Measurements from ENCODE around the gene EIF2B1. TPM values are rescaled to one million over a fixed set of nuclear protein-coding genes. Genes with fewer than 3 reads are reported as not detected.

Gene EIF2B1
- 10 to 100 TPM; 24.5 to 40.2 TPM for total RNA-seq
- polyA plus RNA-seq (ENCODE audit: insufficient read length in 2 of 2) = 10 to 100 TPM; 58.6 to 60.1 TPM
- long read RNA-seq, donor 1, transcript EIF2B1-201 (9 exons, 2,477 nt) = major isoform, 17 of 34 reads
- long read RNA-seq, donor 1, transcript EIF2B1-204 (5 exons, 1,768 nt) = minor isoform, 5 of 34 reads
- long read RNA-seq, donor 1, partial matches to known transcripts = 8 of 34 reads
- long read RNA-seq, donor 1, other reads (novel, unspliced or antisense) = 0 of 34 reads
- long read RNA-seq, donor 2, partial matches to known transcripts = 0 of 7 reads
- long read RNA-seq, donor 2, other reads (novel, unspliced or antisense) = 0 of 7 reads
- long read RNA-seq, donor 3, transcript EIF2B1-201 (9 exons, 2,477 nt) = major isoform, 5 of 6 reads
- long read RNA-seq, donor 3, partial matches to known transcripts = 0 of 6 reads
- long read RNA-seq, donor 3, other reads (novel, unspliced or antisense) = 0 of 6 reads
- long read RNA-seq, donor 4, transcript EIF2B1-201 (9 exons, 2,477 nt) = major isoform, 22 of 44 reads
- long read RNA-seq, donor 4, partial matches to known transcripts = 16 of 44 reads
- long read RNA-seq, donor 4, other reads (novel, unspliced or antisense) = 0 of 44 reads

GRCh38 chr12:123633379-123634141, at the start of gene EIF2B1, which contains the start of gene GTF2H3:
Gene EIF2B1 (minus strand): TSS chr12:123633686. CDS start chr12:123633557, 129 bp downstream.
Gene GTF2H3 (plus strand): TSS chr12:123633829. CDS start chr12:123633860, 31 bp downstream.
- H3K9me3 ChIP-seq (ENCODE audit: control insufficient read depth, insufficient read depth, low read length) = no peaks in the 10 kb centered on the region
- peak within 1 kb of the TSS; percentile 83 for H3K27ac ChIP-seq (ENCODE audit: low read depth, low read length)
- peaks cover 14% of the 10 kb centered on the region for H3K4me1 ChIP-seq (ENCODE audit: control insufficient read depth, insufficient read depth, low read length)
- no peaks in the 10 kb centered on the region for H3K27me3 ChIP-seq (ENCODE audit: control insufficient read depth, insufficient read depth, low read length)
- peak within 1 kb of the TSS; percentile 98 for H3K4me3 ChIP-seq (ENCODE audit: low read depth, low read length)
- H3K36me3 ChIP-seq (ENCODE audit: control insufficient read depth, insufficient read depth, low read length) = peaks cover 34% of the 10 kb centered on the region
- DNase-seq (ENCODE audit: low read depth in 4 of 6, low spot score in 6 of 6) = peak; percentile 93 to 99 (median 94)
- 0% methylated on average over 45 of the region's 52 CpGs for WGBS (ENCODE audit: insufficient coverage)

- DNase-seq (ENCODE audit: low read depth in 4 of 6, low spot score in 6 of 6) = no peak
- Histone ChIP-seq H3K4me1 (ENCODE audit: control insufficient read depth, insufficient read depth, low read length) (no peaks in the 10 kb centered on the region), H3K36me3 (ENCODE audit: control insufficient read depth, insufficient read depth, low read length) (peaks cover 42% of the 10 kb centered on the region), H3K4me3 (ENCODE audit: low read depth, low read length) (no peak overlapping the region), H3K27ac (ENCODE audit: low read depth, low read length) (no peak overlapping the region), H3K9me3 (ENCODE audit: control insufficient read depth, insufficient read depth, low read length) (no peaks in the 10 kb centered on the region), H3K27me3 (ENCODE audit: control insufficient read depth, insufficient read depth, low read length) (no peaks in the 10 kb centered on the region)
- no CpG with 5 or more reads among the region's 2 CpGs for WGBS (ENCODE audit: insufficient coverage)
Observed at GRCh38 chr12:123681605-123682004, 48.1 kb upstream of the EIF2B1 start.

DNA sequence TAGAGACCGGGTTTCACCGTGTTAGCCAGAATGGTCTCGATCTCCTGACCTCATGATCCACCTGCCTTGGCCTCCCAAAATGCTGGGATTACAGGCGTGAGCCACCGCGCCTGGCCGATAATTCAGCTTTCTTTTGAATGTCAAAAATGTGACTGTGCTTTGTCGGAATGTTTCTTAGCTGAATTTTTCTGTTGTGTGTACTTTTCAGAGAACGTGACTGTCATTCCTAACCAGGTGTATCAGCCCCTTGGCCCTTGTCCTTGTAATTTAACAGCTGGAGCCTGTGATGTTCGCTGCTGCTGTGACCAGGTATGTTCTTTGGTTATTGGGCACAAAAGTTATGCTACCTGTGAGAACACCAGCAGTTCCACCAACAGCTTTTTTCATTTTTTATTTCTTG, 45.5 kb upstream of the EIF2B1 start:
- Histone ChIP-seq H3K9me3 (ENCODE audit: control insufficient read depth, insufficient read depth, low read length) (no peaks in the 10 kb centered on the region), H3K36me3 (ENCODE audit: control insufficient read depth, insufficient read depth, low read length) (peaks cover 50% of the 10 kb centered on the region), H3K27ac (ENCODE audit: low read depth, low read length) (no peak overlapping the region), H3K4me1 (ENCODE audit: control insufficient read depth, insufficient read depth, low read length) (no peaks in the 10 kb centered on the region), H3K27me3 (ENCODE audit: control insufficient read depth, insufficient read depth, low read length) (no peaks in the 10 kb centered on the region), H3K4me3 (ENCODE audit: low read depth, low read length) (no peak overlapping the region)
- WGBS (ENCODE audit: insufficient coverage) = 95% methylated on average over 9 of the region's 10 CpGs
- DNase-seq (ENCODE audit: low read depth in 4 of 6, low spot score in 6 of 6) = no peak

DNA sequence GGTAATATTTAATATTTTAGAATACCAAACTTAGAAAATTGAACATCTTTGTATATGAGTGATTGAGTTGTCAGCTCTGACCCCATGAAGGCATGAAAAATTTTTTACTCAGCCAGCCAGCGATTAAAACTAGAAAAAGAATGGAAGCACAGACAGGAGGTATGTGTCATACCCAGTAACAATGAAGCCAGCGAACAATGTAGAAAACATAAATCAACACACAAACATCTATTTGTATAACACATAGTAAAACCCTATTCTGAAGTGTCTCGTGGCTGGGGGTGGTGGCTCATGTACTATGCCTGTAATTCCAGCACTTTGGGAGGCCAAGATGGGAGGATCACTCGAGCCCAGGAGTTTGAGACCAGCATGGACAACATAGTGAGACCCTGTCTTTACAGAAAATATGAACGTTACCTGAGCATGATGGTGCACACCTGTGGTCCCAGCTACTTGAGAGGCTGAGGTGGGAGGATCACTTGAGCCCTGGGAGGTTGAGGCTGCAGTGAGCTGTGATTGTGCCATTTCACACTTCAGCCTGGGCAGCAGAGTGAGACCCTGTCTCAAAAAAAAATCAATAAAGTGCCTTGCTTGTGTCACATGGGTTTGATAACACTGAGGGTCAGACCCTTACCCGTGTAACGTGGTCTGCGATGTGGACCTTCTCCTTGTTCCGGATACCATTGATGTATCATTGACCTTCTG, 43.3 kb upstream of the EIF2B1 start:
- no peak overlapping the region for H3K27ac ChIP-seq (ENCODE audit: low read depth, low read length)
- no peaks in the 10 kb centered on the region for H3K27me3 ChIP-seq (ENCODE audit: control insufficient read depth, insufficient read depth, low read length)
- no peaks in the 10 kb centered on the region for H3K9me3 ChIP-seq (ENCODE audit: control insufficient read depth, insufficient read depth, low read length)
- WGBS (ENCODE audit: insufficient coverage) = 100% methylated on average over 5 of the region's 9 CpGs
- no peak overlapping the region for H3K4me3 ChIP-seq (ENCODE audit: low read depth, low read length)
- peaks cover 8% of the 10 kb centered on the region for H3K4me1 ChIP-seq (ENCODE audit: control insufficient read depth, insufficient read depth, low read length)
- H3K36me3 ChIP-seq (ENCODE audit: control insufficient read depth, insufficient read depth, low read length) = peaks cover 44% of the 10 kb centered on the region
- no peak for DNase-seq (ENCODE audit: low read depth in 4 of 6, low spot score in 6 of 6)

- H3K27me3 ChIP-seq (ENCODE audit: control insufficient read depth, insufficient read depth, low read length) = no peaks in the 10 kb centered on the region
- WGBS (ENCODE audit: insufficient coverage) = no CpG with 5 or more reads among the region's 1 CpG
- H3K9me3 ChIP-seq (ENCODE audit: control insufficient read depth, insufficient read depth, low read length) = no peaks in the 10 kb centered on the region
- H3K36me3 ChIP-seq (ENCODE audit: control insufficient read depth, insufficient read depth, low read length) = peaks cover 39% of the 10 kb centered on the region
- DNase-seq (ENCODE audit: low read depth in 4 of 6, low spot score in 6 of 6) = peak in 1 of 6 donors; percentile 53
- peaks cover 17% of the 10 kb centered on the region for H3K4me1 ChIP-seq (ENCODE audit: control insufficient read depth, insufficient read depth, low read length)
- no peak overlapping the region for H3K27ac ChIP-seq (ENCODE audit: low read depth, low read length)
- H3K4me3 ChIP-seq (ENCODE audit: low read depth, low read length) = no peak overlapping the region
Observed at GRCh38 chr12:123675436-123675835, 42.0 kb upstream of the EIF2B1 start.

DNA sequence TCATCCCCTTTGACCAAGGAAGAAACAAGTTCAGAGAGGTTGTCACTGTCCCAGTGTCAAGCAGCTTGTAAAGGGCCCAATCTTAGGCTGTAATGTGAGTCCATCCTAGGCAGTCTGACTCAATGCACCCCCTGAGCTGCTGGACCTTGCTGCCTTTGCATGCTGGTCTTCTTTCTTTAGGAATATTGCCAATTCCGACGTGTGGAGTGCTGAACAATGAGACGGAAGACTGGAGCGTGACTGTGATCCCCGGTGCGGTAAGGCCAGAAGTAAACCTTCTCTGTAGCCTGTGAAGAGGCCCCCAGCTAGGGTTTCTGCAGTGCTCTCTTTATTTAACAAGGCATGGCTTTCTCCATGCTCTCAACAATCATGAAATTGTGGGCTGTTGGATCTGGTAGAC, 38.4 kb upstream of the EIF2B1 start:
- peaks cover 17% of the 10 kb centered on the region for H3K4me1 ChIP-seq (ENCODE audit: control insufficient read depth, insufficient read depth, low read length)
- H3K9me3 ChIP-seq (ENCODE audit: control insufficient read depth, insufficient read depth, low read length) = no peaks in the 10 kb centered on the region
- WGBS (ENCODE audit: insufficient coverage) = no CpG with 5 or more reads among the region's 6 CpGs
- no peaks in the 10 kb centered on the region for H3K27me3 ChIP-seq (ENCODE audit: control insufficient read depth, insufficient read depth, low read length)
- H3K36me3 ChIP-seq (ENCODE audit: control insufficient read depth, insufficient read depth, low read length) = peaks cover 25% of the 10 kb centered on the region
- peak overlapping the region; percentile 96 for H3K4me3 ChIP-seq (ENCODE audit: low read depth, low read length)
- H3K27ac ChIP-seq (ENCODE audit: low read depth, low read length) = no peak overlapping the region
- peak in 1 of 6 donors; percentile 13 for DNase-seq (ENCODE audit: low read depth in 4 of 6, low spot score in 6 of 6)

- 0% methylated on average over 44 of the region's 53 CpGs for WGBS (ENCODE audit: insufficient coverage)
- Histone ChIP-seq H3K4me3 (ENCODE audit: low read depth, low read length) (peak within 1 kb of the TSS; percentile 96), H3K4me1 (ENCODE audit: control insufficient read depth, insufficient read depth, low read length) (peaks cover 17% of the 10 kb centered on the region), H3K9me3 (ENCODE audit: control insufficient read depth, insufficient read depth, low read length) (no peaks in the 10 kb centered on the region), H3K27me3 (ENCODE audit: control insufficient read depth, insufficient read depth, low read length) (no peaks in the 10 kb centered on the region), H3K36me3 (ENCODE audit: control insufficient read depth, insufficient read depth, low read length) (peaks cover 22% of the 10 kb centered on the region), H3K27ac (ENCODE audit: low read depth, low read length) (no peak within 1 kb of the TSS)
- peak; percentile 69 to 98 (median 88) for DNase-seq (ENCODE audit: low read depth in 4 of 6, low spot score in 6 of 6)
Observed at GRCh38 chr12:123670882-123671728, 37.6 kb upstream of the EIF2B1 start, which contains the start of gene TCTN2. Gene TCTN2 (plus strand): TSS chr12:123671113. CDS start chr12:123671241, 128 bp downstream.

DNA sequence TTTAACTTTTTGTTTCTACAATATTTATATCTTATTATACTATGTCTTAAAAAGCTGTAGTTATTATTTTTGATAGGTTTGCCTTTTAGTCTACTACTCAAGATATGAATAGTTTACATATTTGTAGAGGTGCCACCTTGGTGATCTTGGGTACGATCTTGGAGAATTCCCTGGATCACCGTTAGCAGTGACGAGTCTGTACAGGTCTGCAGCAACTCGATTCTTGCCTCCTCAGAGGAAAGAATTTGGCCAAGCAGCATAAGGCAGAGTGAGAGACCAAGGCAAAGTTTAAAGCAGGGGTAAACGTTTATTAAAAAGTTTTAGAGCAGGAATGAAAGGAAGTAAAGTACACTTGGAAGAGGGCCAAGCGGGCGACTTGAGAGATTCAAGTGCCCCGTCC, 34.3 kb upstream of the EIF2B1 start:
- Histone ChIP-seq H3K4me3 (ENCODE audit: low read depth, low read length) (no peak overlapping the region), H3K27me3 (ENCODE audit: control insufficient read depth, insufficient read depth, low read length) (no peaks in the 10 kb centered on the region), H3K27ac (ENCODE audit: low read depth, low read length) (no peak overlapping the region), H3K9me3 (ENCODE audit: control insufficient read depth, insufficient read depth, low read length) (no peaks in the 10 kb centered on the region), H3K4me1 (ENCODE audit: control insufficient read depth, insufficient read depth, low read length) (peaks cover 17% of the 10 kb centered on the region), H3K36me3 (ENCODE audit: control insufficient read depth, insufficient read depth, low read length) (peaks cover 8% of the 10 kb centered on the region)
- 85% methylated on average over 8 of the region's 8 CpGs for WGBS (ENCODE audit: insufficient coverage)
- DNase-seq (ENCODE audit: low read depth in 4 of 6, low spot score in 6 of 6) = no peak

Data from spinal cord (tissue), 10 donors.